Thoracic aorta (tissue), 2 donors: Measurements from ENCODE around the gene LFNG. TPM values are rescaled to one million over a fixed set of nuclear protein-coding genes. Genes with fewer than 3 reads are reported as not detected.

Experiments used
- ATAC-seq: fragments of 150-250 bp; one replicate; pipeline ENCODE4 v1.8.0; 2017; ENCODE audit warnings: low read depth; ENCODE audit not compliant: insufficient number of reproducible peaks, low FRiP score
- DNase-seq: peaks from one replicate; pipeline ENCODE4 v3.0.0-alpha.2; 2020; ENCODE audit warnings: low spot score
- H3K27ac ChIP-seq, 2 donors: fragments of 200-600 bp; sonication (generic); 1 replicate in 1 of 2; 2 replicates in 1 of 2; pipeline ENCODE4 v1.5.1; 2016; ENCODE audit warnings: mild to moderate bottlenecking in 2 of 2, moderate library complexity in 2 of 2
- H3K27me3 ChIP-seq: fragments of 200-600 bp; sonication (generic); replicated peaks from 2 replicates; pipeline ENCODE4 v1.6.0; 2016; ENCODE audit warnings: mild to moderate bottlenecking; ENCODE audit not compliant: insufficient read depth
- H3K36me3 ChIP-seq: fragments of 200-600 bp; sonication (generic); one replicate; pipeline ENCODE4 v1.5.1; 2016
- H3K4me1 ChIP-seq, 2 donors: fragments of 200-600 bp; sonication (generic); 1 replicate in 1 of 2; 2 replicates in 1 of 2; pipeline versions ENCODE4 v1.5.1 to v1.6.0; 2016; ENCODE audit warnings: low read depth in 2 of 2, mild to moderate bottlenecking in 1 of 2; ENCODE audit not compliant: control insufficient read depth in 1 of 2
- H3K4me3 ChIP-seq: fragments of 200-600 bp; sonication (generic); 2 replicates; pipeline ENCODE4 v1.5.1; 2016; ENCODE audit warnings: mild to moderate bottlenecking
- H3K9me3 ChIP-seq: fragments of 200-600 bp; sonication (generic); 2 replicates; pipeline ENCODE4 v1.5.1; 2016
- total RNA-seq, 2 donors: library from RNA; depleted of rRNA; stranded (reverse); fragments of >200 nt; gene quantifications; one replicate each; pipeline versions ENCODE4 v1.1.0 to v1.2.3, GENCODE V29; 2016
- TF ChIP-seq, protein P1 (sequence below): fragments of 200-600 bp; sonication (generic); IDR thresholded peaks from one replicate; pipeline ENCODE4 v1.5.1; 2019; ENCODE audit warnings: antibody characterized with exemption

The LFNG gene
- total RNA-seq, 2 donors from 2014 or later, result 8.0 to 24.1 TPM

DNA sequence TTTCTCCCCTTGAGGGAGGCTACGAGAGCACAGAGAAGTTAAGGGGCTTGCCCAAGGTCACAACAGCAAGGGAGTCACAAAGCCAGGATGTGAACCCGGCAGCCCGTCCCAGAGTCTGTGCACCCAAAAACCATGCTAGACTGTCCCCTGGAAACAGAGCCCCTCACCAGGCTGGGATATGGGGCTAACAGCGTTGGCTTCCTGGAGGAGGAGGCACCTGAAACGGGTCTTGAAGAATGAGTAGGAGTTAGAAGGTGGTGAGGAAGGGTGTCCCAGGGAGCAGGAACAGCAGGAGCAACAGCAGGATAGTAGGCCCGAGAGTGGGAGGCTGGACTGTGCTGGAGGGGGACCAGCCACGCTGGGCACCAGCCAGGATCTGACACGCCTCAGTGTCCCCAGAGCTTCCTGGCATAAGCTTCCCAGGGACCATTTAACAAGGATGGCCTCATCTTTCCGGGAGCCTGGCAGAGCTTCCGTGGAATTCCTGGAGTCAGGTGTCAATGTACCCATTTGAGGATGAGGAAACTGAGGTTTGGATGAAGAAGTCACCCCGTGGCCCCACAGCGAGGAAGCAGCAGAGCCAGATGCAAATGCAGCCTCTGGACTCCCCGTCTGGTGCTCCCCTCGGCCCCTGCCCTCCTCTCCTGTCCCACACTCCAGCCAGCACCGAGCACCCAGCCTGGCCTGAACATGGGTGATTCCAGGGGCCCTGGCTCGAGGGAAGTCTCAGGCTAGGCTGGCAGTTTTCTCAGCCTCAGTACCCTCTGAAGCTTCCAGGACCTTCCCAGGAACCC, 40.1 kb upstream of the LFNG start:
- DNase-seq (no peak), ATAC-seq (no peak)
- Histone ChIP-seq H3K27me3 (no peaks in the 10 kb centered on the region), H3K36me3 (no peaks in the 10 kb centered on the region), H3K4me3 (peak overlapping the region; percentile 27), H3K9me3 (peaks cover 5% of the 10 kb centered on the region), H3K4me1 (peaks cover 4 to 18% of the 10 kb centered on the region in 2 donors), H3K27ac (no peak overlapping the region)
- TF ChIP-seq, protein P1, sequence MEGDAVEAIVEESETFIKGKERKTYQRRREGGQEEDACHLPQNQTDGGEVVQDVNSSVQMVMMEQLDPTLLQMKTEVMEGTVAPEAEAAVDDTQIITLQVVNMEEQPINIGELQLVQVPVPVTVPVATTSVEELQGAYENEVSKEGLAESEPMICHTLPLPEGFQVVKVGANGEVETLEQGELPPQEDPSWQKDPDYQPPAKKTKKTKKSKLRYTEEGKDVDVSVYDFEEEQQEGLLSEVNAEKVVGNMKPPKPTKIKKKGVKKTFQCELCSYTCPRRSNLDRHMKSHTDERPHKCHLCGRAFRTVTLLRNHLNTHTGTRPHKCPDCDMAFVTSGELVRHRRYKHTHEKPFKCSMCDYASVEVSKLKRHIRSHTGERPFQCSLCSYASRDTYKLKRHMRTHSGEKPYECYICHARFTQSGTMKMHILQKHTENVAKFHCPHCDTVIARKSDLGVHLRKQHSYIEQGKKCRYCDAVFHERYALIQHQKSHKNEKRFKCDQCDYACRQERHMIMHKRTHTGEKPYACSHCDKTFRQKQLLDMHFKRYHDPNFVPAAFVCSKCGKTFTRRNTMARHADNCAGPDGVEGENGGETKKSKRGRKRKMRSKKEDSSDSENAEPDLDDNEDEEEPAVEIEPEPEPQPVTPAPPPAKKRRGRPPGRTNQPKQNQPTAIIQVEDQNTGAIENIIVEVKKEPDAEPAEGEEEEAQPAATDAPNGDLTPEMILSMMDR, result no peak

- ATAC-seq (no peak), DNase-seq (no peak)
- Histone ChIP-seq H3K9me3 (peaks cover 5% of the 10 kb centered on the region), H3K4me3 (no peak overlapping the region), H3K36me3 (no peaks in the 10 kb centered on the region), H3K4me1 (peaks cover 4 to 18% of the 10 kb centered on the region in 2 donors), H3K27me3 (no peaks in the 10 kb centered on the region), H3K27ac (no peak overlapping the region)
- TF ChIP-seq, protein P1, result no peak
Measured at GRCh38 chr7:2480070-2480408, 39.5 kb upstream of the LFNG start.

DNA sequence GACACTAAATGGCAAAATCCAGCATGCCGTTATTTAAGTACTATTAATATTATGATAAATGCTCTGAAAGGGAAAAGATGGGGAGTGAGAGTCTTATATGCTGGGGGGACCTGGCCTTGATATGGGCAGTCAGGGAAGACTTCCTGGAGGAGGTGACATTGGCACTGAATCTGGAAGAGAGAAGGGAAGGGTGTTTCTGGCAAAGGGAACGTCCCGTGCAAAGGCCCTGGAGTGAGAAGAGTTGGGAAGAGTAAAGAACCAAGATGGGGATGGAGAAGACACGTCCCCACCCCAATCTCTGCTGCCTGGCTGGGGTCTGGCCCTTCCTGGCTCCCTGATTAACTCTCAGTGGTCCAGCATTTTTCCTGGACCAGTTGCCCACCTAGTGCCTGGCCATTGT, 38.4 kb upstream of the LFNG start:
- H3K27me3 ChIP-seq, result no peaks in the 10 kb centered on the region

GRCh38 chr7:2482725-2483451, 36.7 kb upstream of the LFNG start:
- Histone ChIP-seq H3K36me3 (no peaks in the 10 kb centered on the region), H3K27ac (no peak overlapping the region), H3K4me3 (no peak overlapping the region), H3K4me1 (peaks cover 12 to 24% of the 10 kb centered on the region in 2 donors), H3K9me3 (peaks cover 5% of the 10 kb centered on the region), H3K27me3 (no peaks in the 10 kb centered on the region)
- no peak for DNase-seq
- TF ChIP-seq, protein P1, result no peak
- no peak for ATAC-seq

More for the DNA sequence above, 38.4 kb upstream of the LFNG start:
- DNase-seq, result no peak
- H3K4me1 ChIP-seq, result peaks cover 4 to 18% of the 10 kb centered on the region in 2 donors
- TF ChIP-seq, protein P1, result no peak
- no peak overlapping the region for H3K4me3 ChIP-seq
- H3K27ac ChIP-seq, result no peak overlapping the region
- ATAC-seq, result no peak
- H3K9me3 ChIP-seq, result peaks cover 5% of the 10 kb centered on the region
- no peaks in the 10 kb centered on the region for H3K36me3 ChIP-seq

- peaks cover 5% of the 10 kb centered on the region for H3K9me3 ChIP-seq
- peaks cover 12 to 24% of the 10 kb centered on the region in 2 donors for H3K4me1 ChIP-seq
- no peaks in the 10 kb centered on the region for H3K27me3 ChIP-seq
- TF ChIP-seq, protein P1, result no peak
- no peak overlapping the region for H3K4me3 ChIP-seq
- no peaks in the 10 kb centered on the region for H3K36me3 ChIP-seq
- DNase-seq (no peak), ATAC-seq (no peak)
- H3K27ac ChIP-seq, result no peak overlapping the region
Measured at GRCh38 chr7:2483494-2483893, 36.1 kb upstream of the LFNG start.
